Kidney epithelial cell (primary cell): Measurements from ENCODE around the gene KLF7. TPM values are rescaled to one million over a fixed set of nuclear protein-coding genes. Genes with fewer than 3 reads are reported as not detected.

ENCODE experiments used
- DNase-seq: peaks from one replicate; pipeline ENCODE4 v3.0.0-alpha.2; 2010; ENCODE audit warnings: low read depth
- H3K27me3 ChIP-seq: 2 replicates; pipeline ENCODE4 v1.6.0; 2011; ENCODE audit warnings: low read length; ENCODE audit not compliant: control insufficient read depth, insufficient read depth
- H3K36me3 ChIP-seq: 2 replicates; pipeline ENCODE4 v1.5.1; 2011; ENCODE audit warnings: low read length; ENCODE audit not compliant: control insufficient read depth, insufficient read depth
- H3K4me3 ChIP-seq: 2 replicates; pipeline ENCODE4 v1.5.1; 2011; ENCODE audit warnings: low read depth, mild to moderate bottlenecking, control low read depth, low read length
- total RNA-seq: library from RNA; depleted of rRNA; stranded (reverse); fragments of >200 nt; gene quantifications from 2 replicates; pipeline ENCODE4 v1.2.3, GENCODE V29; 2015
- TF ChIP-seq, protein P1 (sequence below): IDR thresholded peaks from 2 replicates; pipeline ENCODE4 v1.5.1; 2011; ENCODE audit warnings: mild to moderate bottlenecking, moderate library complexity, low read length, control low read depth, inconsistent platforms; ENCODE audit not compliant: insufficient read depth, poor library complexity, severe bottlenecking

Gene KLF7
- total RNA-seq, 1 donor from 2014 or later: 58.7 TPM

DNA sequence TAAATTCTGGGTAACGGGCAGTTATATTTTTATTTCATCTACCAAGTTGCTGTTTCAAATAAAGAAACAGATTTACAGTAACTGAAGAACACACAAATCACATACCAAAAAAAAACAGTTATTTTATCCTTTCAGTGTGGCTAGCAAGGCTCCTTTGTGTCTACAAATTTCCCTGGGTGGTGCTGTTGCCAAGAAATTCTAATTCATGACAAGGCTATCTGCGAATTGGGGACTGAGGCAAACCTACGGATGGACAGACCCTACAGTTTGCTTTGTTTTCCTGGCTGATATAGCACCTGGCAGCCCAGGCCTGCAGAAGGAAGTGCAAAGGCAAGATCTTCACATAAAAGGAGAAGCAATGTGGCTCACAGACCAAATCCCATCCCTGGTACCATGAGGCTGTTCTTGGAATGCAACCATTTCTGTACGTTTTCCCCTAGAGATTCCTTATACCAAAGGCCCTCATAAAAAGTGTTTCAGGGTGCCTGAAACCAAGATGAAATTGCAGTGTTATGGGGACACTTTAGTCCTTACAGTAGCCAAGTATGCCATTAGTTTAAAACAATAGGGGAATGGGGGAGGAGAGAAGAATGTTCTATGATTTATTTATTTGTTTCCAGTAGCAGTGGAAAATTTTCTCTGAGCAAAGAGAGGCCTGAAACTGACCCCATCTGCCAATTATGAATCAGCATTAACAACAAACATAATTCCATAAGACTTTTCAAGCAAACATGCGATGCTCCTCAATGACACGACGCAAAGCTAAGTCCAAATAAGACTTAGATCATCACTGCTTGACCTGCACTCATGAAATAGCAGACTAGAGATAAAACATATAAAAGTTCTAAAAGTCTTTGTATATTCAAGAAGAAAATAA is 4.3 kb downstream of the KLF7 start:
- H3K36me3 ChIP-seq: no peaks in the 10 kb centered on the region
- no peak for DNase-seq
- TF ChIP-seq, protein P1, sequence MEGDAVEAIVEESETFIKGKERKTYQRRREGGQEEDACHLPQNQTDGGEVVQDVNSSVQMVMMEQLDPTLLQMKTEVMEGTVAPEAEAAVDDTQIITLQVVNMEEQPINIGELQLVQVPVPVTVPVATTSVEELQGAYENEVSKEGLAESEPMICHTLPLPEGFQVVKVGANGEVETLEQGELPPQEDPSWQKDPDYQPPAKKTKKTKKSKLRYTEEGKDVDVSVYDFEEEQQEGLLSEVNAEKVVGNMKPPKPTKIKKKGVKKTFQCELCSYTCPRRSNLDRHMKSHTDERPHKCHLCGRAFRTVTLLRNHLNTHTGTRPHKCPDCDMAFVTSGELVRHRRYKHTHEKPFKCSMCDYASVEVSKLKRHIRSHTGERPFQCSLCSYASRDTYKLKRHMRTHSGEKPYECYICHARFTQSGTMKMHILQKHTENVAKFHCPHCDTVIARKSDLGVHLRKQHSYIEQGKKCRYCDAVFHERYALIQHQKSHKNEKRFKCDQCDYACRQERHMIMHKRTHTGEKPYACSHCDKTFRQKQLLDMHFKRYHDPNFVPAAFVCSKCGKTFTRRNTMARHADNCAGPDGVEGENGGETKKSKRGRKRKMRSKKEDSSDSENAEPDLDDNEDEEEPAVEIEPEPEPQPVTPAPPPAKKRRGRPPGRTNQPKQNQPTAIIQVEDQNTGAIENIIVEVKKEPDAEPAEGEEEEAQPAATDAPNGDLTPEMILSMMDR: no peak
- no peaks in the 10 kb centered on the region for H3K27me3 ChIP-seq
- H3K4me3 ChIP-seq: no peak overlapping the region

DNA sequence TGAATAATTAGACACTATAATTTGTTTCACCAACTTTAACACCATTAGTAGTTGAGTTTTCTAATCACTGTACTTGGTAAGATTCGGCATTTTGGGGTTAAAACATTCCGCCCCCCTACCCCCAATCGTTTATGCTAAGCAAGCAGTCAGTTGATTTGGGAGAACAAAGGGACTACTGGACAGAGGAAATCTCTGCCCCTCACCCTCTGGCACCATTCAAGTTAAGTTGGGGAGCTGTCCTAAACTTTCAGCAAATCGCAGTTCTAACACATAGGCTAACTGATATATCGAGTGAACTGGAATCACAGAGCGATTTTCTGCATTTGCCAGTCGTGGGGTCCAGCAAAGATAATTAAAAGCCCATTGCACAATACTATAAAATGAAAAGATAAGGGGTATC is 5.6 kb downstream of the KLF7 start:
- TF ChIP-seq, protein P1: no peak
- DNase-seq: no peak
- no peaks in the 10 kb centered on the region for H3K27me3 ChIP-seq
- no peaks in the 10 kb centered on the region for H3K36me3 ChIP-seq
- no peak overlapping the region for H3K4me3 ChIP-seq

DNA sequence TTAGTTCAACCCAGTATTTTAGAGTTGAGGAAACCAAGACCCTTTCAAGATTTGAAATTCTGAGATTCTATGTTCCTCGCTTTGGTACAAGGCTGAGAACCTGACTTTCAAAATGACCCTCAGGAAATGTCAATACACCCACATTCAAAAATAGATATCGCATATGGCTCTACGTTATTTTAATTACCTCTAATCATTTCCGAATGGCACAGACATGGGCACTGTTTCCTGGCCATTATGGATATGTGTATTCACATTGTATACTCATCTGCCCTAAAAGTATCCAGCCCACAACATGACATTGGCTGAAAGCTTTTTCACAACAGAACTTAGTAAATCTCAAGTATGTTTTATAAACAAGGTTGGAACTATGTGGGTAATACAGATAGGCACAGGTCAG is 6.7 kb downstream of the KLF7 start:
- no peaks in the 10 kb centered on the region for H3K27me3 ChIP-seq
- no peak overlapping the region for H3K4me3 ChIP-seq
- TF ChIP-seq, protein P1: no peak
- H3K36me3 ChIP-seq: no peaks in the 10 kb centered on the region
- DNase-seq: no peak

DNA sequence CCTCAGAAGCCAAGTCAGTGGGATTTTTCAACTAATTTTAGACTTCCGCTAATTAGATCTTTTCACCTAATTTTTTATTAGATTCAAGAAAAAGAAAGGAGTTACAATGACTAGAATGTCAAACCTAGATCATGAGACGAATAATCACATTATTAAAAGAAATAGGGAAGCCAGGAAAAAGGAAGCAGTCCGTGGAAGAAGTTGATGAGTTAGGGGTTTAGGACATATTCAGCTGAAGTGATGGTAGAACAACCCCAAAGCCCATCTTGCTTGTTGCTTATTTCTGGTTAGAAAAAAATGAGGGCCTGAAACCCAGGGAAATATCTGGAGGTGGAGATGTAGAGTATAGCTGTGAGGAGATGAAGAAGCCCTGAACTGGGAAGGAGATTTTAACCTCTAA is 8.0 kb downstream of the KLF7 start:
- no peaks in the 10 kb centered on the region for H3K36me3 ChIP-seq
- TF ChIP-seq, protein P1: no peak
- no peak overlapping the region for H3K4me3 ChIP-seq
- no peaks in the 10 kb centered on the region for H3K27me3 ChIP-seq
- DNase-seq: no peak

DNA sequence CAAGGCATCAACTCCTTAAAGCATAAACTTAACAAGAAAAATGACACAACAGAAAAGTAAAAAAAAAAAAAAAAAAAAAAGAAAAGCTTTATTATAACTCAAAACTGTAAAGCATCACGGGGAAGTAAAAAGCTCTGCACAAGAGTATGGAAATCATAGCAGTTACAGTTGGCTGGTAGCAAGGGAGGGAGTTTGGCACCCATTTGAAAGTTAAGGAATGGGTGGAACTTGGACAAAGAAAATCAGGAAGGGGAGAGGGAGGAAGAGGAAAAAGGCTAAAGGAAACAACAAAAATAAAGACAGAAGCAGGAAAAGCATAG is 8.6 kb downstream of the KLF7 start:
- H3K4me3 ChIP-seq: no peak overlapping the region
- H3K36me3 ChIP-seq: no peaks in the 10 kb centered on the region

More for the DNA sequence above, 8.6 kb downstream of the KLF7 start:
- DNase-seq: no peak
- no peaks in the 10 kb centered on the region for H3K27me3 ChIP-seq
- TF ChIP-seq, protein P1: no peak
